Adrenal gland (tissue), 5 donors: ENCODE measurements around the gene GCAT.

Source experiments
- CTCF ChIP-seq, 6 experiments: fragments of 450-650 bp in 4 of 6; fragments of 200-600 bp in 2 of 6; sonication (generic) in 1 of 6; IDR thresholded peaks; 1 replicate in 5 of 6; 2 replicates in 1 of 6; pipeline versions ENCODE4 v1.5.1 to v1.8.0; 2016 to 2021; ENCODE audit warnings: antibody characterized with exemption in 6 of 6, mild to moderate bottlenecking in 2 of 6, moderate library complexity in 1 of 6
- POLR2A ChIP-seq, 2 donors: fragments of 450-650 bp; IDR thresholded peaks; one replicate each; pipeline ENCODE4 v1.6.1; 2017; ENCODE audit warnings: antibody characterized with exemption in 2 of 2, mild to moderate bottlenecking in 2 of 2, moderate library complexity in 1 of 2
- donor health status: DM: no; HTN: no; CAD: no.

DNA sequence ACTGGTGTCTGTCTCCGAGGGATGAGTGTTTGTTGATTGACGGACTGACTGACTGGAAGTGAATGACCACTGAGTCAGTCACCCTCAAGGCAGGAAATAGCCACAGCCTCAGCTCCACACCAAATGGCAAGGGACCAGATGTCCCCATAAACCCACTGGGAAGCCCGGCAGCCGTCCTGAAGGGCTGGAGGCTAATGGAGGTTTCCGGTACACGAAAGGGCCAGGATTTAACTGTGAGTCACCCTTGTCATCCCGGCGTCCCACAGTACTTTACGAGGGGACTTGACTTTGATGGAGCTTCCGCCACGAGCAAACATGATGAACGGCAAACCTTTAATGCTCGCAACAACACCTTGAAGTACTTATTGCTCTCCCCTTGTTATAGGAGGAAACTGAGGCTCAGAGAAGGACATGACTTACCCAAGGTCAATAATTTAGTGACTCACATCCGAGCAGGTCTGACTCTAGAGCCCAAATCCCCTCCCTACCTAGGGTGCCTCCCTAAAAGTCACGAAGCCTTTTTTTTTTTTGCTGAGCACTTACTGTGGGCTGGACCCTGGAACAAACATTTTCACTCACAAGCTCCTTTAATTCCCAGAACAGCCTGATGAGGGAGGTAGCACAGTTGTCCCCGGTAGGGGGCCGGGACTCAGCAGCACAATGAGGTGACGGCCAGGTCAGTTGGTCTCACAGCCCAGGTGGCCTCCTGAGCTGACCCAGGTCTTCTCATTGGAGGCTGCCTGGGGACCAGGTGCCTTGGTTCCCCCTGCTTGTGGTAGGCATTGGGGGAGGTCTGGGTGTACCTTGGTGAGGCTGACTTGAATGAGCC lies 25.2 kb upstream of the GCAT start:
- TF ChIP-seq CTCF (IDR thresholded peaks at IDR 0.05) (no peak), POLR2A (IDR thresholded peaks at IDR 0.05) (no peak)
